Activated naive CD4-positive, alpha-beta T cell treated with anti-CD3 and anti-CD28 coated beads, Interleukin-2, amount 50 U/mL, for 16 hours (primary cell): ENCODE results near the gene PNMA1.

Source experiments
- DNase-seq: peaks from one replicate; pipeline ENCODE4 v3.0.0-alpha.2; 2020

Gene PNMA1

GRCh38 chr14:73732006-73732405, 17.8 kb upstream of the PNMA1 start:
- DNase-seq: no peak

GRCh38 chr14:73731111-73731510, 16.9 kb upstream of the PNMA1 start:
- DNase-seq: no peak

GRCh38 chr14:73729556-73730265, 15.5 kb upstream of the PNMA1 start:
- DNase-seq: no peak

- DNase-seq: peak; percentile 86
These were observed 14.6 kb upstream of the PNMA1 start for GRCh38 chr14:73728717-73729330.

- no peak for DNase-seq
These were observed 13.0 kb upstream of the PNMA1 start for GRCh38 chr14:73727166-73727565.

- DNase-seq: no peak
These were observed 12.1 kb upstream of the PNMA1 start for GRCh38 chr14:73726025-73726961.

GRCh38 chr14:73725116-73726024, 11.2 kb upstream of the PNMA1 start:
- peak; percentile 33 for DNase-seq

- DNase-seq: no peak
These were observed 10.5 kb upstream of the PNMA1 start for GRCh38 chr14:73724696-73725095.

GRCh38 chr14:73723797-73724661, 9.8 kb upstream of the PNMA1 start:
- no peak for DNase-seq

- no peak for DNase-seq
These were observed 9.2 kb upstream of the PNMA1 start for GRCh38 chr14:73723406-73723796.

GRCh38 chr14:73722581-73722980, 8.4 kb upstream of the PNMA1 start:
- no peak for DNase-seq

GRCh38 chr14:73721101-73721821, 7.1 kb upstream of the PNMA1 start:
- DNase-seq: no peak

- DNase-seq: no peak
These were observed 6.5 kb upstream of the PNMA1 start for GRCh38 chr14:73720636-73721035.

- DNase-seq: no peak
These were observed 5.6 kb upstream of the PNMA1 start for GRCh38 chr14:73719791-73720190.

GRCh38 chr14:73719361-73719760, 5.2 kb upstream of the PNMA1 start:
- no peak for DNase-seq

GRCh38 chr14:73718418-73719251, 4.5 kb upstream of the PNMA1 start:
- no peak for DNase-seq

- no peak for DNase-seq
These were observed 3.7 kb upstream of the PNMA1 start for GRCh38 chr14:73717711-73718417.

GRCh38 chr14:73717266-73717665, 3.1 kb upstream of the PNMA1 start:
- no peak for DNase-seq

- DNase-seq: no peak
These were observed 1.5 kb upstream of the PNMA1 start for GRCh38 chr14:73715707-73716106.
